ENCODE results near the gene CHKA. TPM values are rescaled to one million over a fixed set of nuclear protein-coding genes. Genes with fewer than 3 reads are reported as not detected.

CHKA gene
- total and polyA plus RNA-seq, 2 experiments from 2014 or later: 37.1 to 94.4 TPM

DNA sequence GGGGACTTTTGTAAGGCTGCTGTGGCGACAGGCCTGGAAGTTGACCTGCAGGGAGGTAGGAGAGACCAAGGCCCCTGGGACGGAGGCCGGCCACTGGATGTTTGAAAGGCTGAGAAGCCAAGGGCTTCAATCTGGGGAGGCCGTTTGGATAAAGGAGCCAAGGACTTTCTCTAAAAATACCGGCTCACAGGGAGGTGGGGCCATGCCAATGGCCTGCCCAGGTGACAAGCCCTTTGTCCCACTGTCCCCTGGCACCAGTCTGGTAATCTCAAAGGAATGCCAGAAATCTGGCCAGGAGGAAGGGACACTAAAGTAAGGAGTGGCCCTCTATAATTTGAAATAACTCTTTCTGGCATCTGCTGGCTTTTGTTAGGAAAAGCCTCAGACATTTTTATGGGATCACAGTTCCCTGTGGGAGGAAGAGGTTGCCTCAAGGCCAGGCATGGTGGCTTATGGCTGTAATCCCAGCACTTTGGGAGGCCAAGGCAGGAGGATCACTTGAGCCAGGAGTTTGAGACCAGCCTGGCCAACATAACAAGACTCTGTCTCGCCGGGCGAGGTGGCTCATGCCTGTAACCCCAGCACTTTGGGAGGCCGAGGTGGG, 1.9 kb upstream of the CHKA start (continued):
- TF ChIP-seq ZNF462 (CRISPR knock-in tag; IDR thresholded peaks at IDR 0.05): no peak
- TF ChIP-seq ZNF331 (CRISPR knock-in tag; IDR thresholded peaks at IDR 0.05; ENCODE audit: low read depth): no peak
- no peak for TF ChIP-seq NANOG (IDR thresholded peaks at IDR 0.05; ENCODE audit: borderline replicate concordance)
- TF ChIP-seq STAT1 (IDR thresholded peaks at IDR 0.05; ENCODE audit: unreplicated experiment): no peak

- peaks cover 55% of the 10 kb centered on the region for H3K79me2 ChIP-seq (replicated peaks; ENCODE audit: insufficient read depth)
- H2AFZ ChIP-seq: no peak overlapping the region
Observed at GRCh38 chr11:68120273-68121066, 718 bp downstream of the CHKA start.

More at GRCh38 chr11:68120273-68121066, 718 bp downstream of the CHKA start:
- H3K4me1 ChIP-seq (ENCODE audit: insufficient read depth): peaks cover 63% of the 10 kb centered on the region
- H3K9me3 Mint-ChIP-seq: no peaks in the 10 kb centered on the region; the same call in 2 of the 3 replicates
- DNase-seq (ENCODE audit: low spot score) (peak; percentile 59), ATAC-seq (no peak)
- peak overlapping the region; percentile 86; the same call in 1 of the 2 replicates for H3K27ac ChIP-seq (ENCODE audit: low read depth)
- peak overlapping the region; percentile 85 for H3K27ac Mint-ChIP-seq
- H3F3A ChIP-seq (replicated peaks; ENCODE audit: low read depth): peaks cover 20% of the 10 kb centered on the region
- H4K20me1 ChIP-seq (replicated peaks; ENCODE audit: insufficient read depth): peaks cover 47% of the 10 kb centered on the region
- H3K36me3 ChIP-seq (ENCODE audit: insufficient read depth): peaks cover 6% of the 10 kb centered on the region; the same call in 1 of the 2 replicates
- no peaks in the 10 kb centered on the region for H3K27me3 ChIP-seq (ENCODE audit: insufficient read depth)
- H3K9me2 ChIP-seq (ENCODE audit: insufficient read depth): no peaks in the 10 kb centered on the region
- H3K4me2 ChIP-seq: peak overlapping the region; percentile 85
- H3K4me1 Mint-ChIP-seq: peaks cover 59% of the 10 kb centered on the region
- peaks cover 8% of the 10 kb centered on the region for H3K27me3 Mint-ChIP-seq (ENCODE audit: insufficient read depth, low read depth, poor library complexity)
- H3K36me3 Mint-ChIP-seq (ENCODE audit: low read depth): peaks cover 32% of the 10 kb centered on the region
- H3K4me3 ChIP-seq: peak overlapping the region; percentile 99
- TF ChIP-seq EZH2phosphoT487 (IDR thresholded peaks at IDR 0.05; ENCODE audit: unreplicated experiment): no peak
- TF ChIP-seq POLR2AphosphoS5 (IDR thresholded peaks at IDR 0.05; ENCODE audit: low read depth): peak; percentile 49; the same call in 1 of the 2 replicates
- TF ChIP-seq REST (IDR thresholded peaks at IDR 0.05; ENCODE audit: unreplicated experiment): no peak
- TF ChIP-seq ZNF114 (CRISPR knock-in tag; IDR thresholded peaks at IDR 0.05): no peak
- peak overlapping the region; percentile 96 for H3K4me3 Mint-ChIP-seq
